Measurements from ENCODE around the gene ZBTB9.
A peak's percentile ranks its signal among the peaks of the same experiment; 100 is the strongest.

The ZBTB9 gene

GRCh38 chr6:33418690-33419291 lies 35.6 kb upstream of the ZBTB9 start:
- DNase-seq: peak; percentile 39

GRCh38 chr6:33419580-33420490 lies 34.5 kb upstream of the ZBTB9 start, which contains the start of gene SYNGAP1:
Gene SYNGAP1, plus strand, starts transcription at chr6:33420065. Its CDS starts 200 bp downstream, at chr6:33420265.
- peak; percentile 60 for DNase-seq

GRCh38 chr6:33420491-33421343 lies 33.7 kb upstream of the ZBTB9 start:
- no peak for DNase-seq

- DNase-seq: no peak
Observed at GRCh38 chr6:33421344-33421643, 33.1 kb upstream of the ZBTB9 start.

- no peak for DNase-seq
Observed at GRCh38 chr6:33423777-33424176, 30.6 kb upstream of the ZBTB9 start.

- no peak for DNase-seq
Observed at GRCh38 chr6:33424855-33425667, 29.3 kb upstream of the ZBTB9 start.

GRCh38 chr6:33425668-33426577 lies 28.5 kb upstream of the ZBTB9 start:
- DNase-seq: peak; percentile 81

GRCh38 chr6:33426590-33427511 lies 27.5 kb upstream of the ZBTB9 start:
- DNase-seq: no peak

- peak; percentile 62 for DNase-seq
Observed at GRCh38 chr6:33427585-33428223, 26.7 kb upstream of the ZBTB9 start.

- peak; percentile 32 for DNase-seq
Observed at GRCh38 chr6:33428224-33428965, 26.0 kb upstream of the ZBTB9 start.

GRCh38 chr6:33428966-33429749 lies 25.2 kb upstream of the ZBTB9 start:
- no peak for DNase-seq

GRCh38 chr6:33429750-33430052 lies 24.7 kb upstream of the ZBTB9 start:
- DNase-seq: no peak

GRCh38 chr6:33430334-33430733 lies 24.0 kb upstream of the ZBTB9 start:
- no peak for DNase-seq

- peak; percentile 80 for DNase-seq
Observed at GRCh38 chr6:33430991-33431879, 23.1 kb upstream of the ZBTB9 start.

- DNase-seq: no peak
Observed at GRCh38 chr6:33431880-33432541, 22.4 kb upstream of the ZBTB9 start.

- DNase-seq: no peak
Observed at GRCh38 chr6:33432546-33432945, 21.8 kb upstream of the ZBTB9 start.
